Ramos (cell line): ENCODE data around the gene RSPO1.

Experiments used
- in situ Hi-C: fragments of 300-500 bp; cut with MboI; formaldehyde crosslinking; loops from one replicate; pipeline ENCODE4 v1.14.3; 2022; ENCODE audit warnings: low sequenced_read_pairs; ENCODE audit not compliant: unreplicated experiment

RSPO1 gene

GRCh38 chr1:37657620-37658412 lies 23.1 kb upstream of the RSPO1 start:
- in situ Hi-C loops = no loop called here

- in situ Hi-C loops = no loop called here
These were observed 22.2 kb upstream of the RSPO1 start for GRCh38 chr1:37656881-37657280.

- in situ Hi-C loops = no loop called here
These were observed 21.3 kb upstream of the RSPO1 start for GRCh38 chr1:37656026-37656425.

- in situ Hi-C loops = no loop called here
These were observed 20.6 kb upstream of the RSPO1 start for GRCh38 chr1:37655274-37655673.

GRCh38 chr1:37653906-37654305 lies 19.2 kb upstream of the RSPO1 start:
- in situ Hi-C loops = no loop called here

- in situ Hi-C loops = no loop called here
These were observed 18.3 kb upstream of the RSPO1 start for GRCh38 chr1:37652976-37653375.

- in situ Hi-C loops = no loop called here
These were observed 17.1 kb upstream of the RSPO1 start for GRCh38 chr1:37651803-37652202.

GRCh38 chr1:37650721-37651120 lies 16.0 kb upstream of the RSPO1 start:
- in situ Hi-C loops = no loop called here

- in situ Hi-C loops = no loop called here
These were observed 15.5 kb upstream of the RSPO1 start for GRCh38 chr1:37650173-37650572.

- in situ Hi-C loops = no loop called here
These were observed 12.6 kb upstream of the RSPO1 start for GRCh38 chr1:37647281-37647680.

- in situ Hi-C loops = no loop called here
These were observed 6.4 kb upstream of the RSPO1 start for GRCh38 chr1:37641059-37641458.

GRCh38 chr1:37636435-37636834 lies 1.7 kb upstream of the RSPO1 start:
- in situ Hi-C loops = no loop called here

GRCh38 chr1:37634992-37635902 lies 555 bp upstream of the RSPO1 start:
- in situ Hi-C loops = no loop called here

GRCh38 chr1:37633938-37634243 lies 801 bp downstream of the RSPO1 start:
- in situ Hi-C loops = no loop called here

GRCh38 chr1:37633040-37633937 lies 1.4 kb downstream of the RSPO1 start:
- in situ Hi-C loops = no loop called here

- in situ Hi-C loops = no loop called here
These were observed 3.7 kb downstream of the RSPO1 start for GRCh38 chr1:37631036-37631435.

GRCh38 chr1:37630426-37631028 lies 4.2 kb downstream of the RSPO1 start:
- in situ Hi-C loops = no loop called here

GRCh38 chr1:37629726-37630425 lies 4.8 kb downstream of the RSPO1 start:
- in situ Hi-C loops = no loop called here

GRCh38 chr1:37629008-37629407 lies 5.7 kb downstream of the RSPO1 start:
- in situ Hi-C loops = no loop called here
